Embryonic facial prominence (tissue), 1 donor: Measurements from ENCODE around the gene TTI1.

ENCODE experiments used
- DNase-seq: peaks from one replicate; pipeline ENCODE4 v3.0.0-alpha.2; 2016; ENCODE audit errors: extremely low spot score

Gene TTI1

GRCh38 chr20:38033330-38034107 lies at the start of gene TTI1, which contains the start of gene RPRD1B:
TSS of gene TTI1 (minus strand) at chr20:38033456. CDS start at chr20:38013816, 19,640 bp downstream.
TSS of gene RPRD1B (plus strand) at chr20:38033746. CDS start at chr20:38033948, 202 bp downstream.
- DNase-seq, result peak; percentile 93

- DNase-seq, result no peak
Measured at GRCh38 chr20:38082894-38083293, 49.6 kb upstream of the TTI1 start.

GRCh38 chr20:38081575-38081974 lies 48.3 kb upstream of the TTI1 start:
- DNase-seq, result no peak

GRCh38 chr20:38079353-38079752 lies 46.1 kb upstream of the TTI1 start:
- DNase-seq, result no peak

- DNase-seq, result no peak
Measured at GRCh38 chr20:38078084-38078483, 44.8 kb upstream of the TTI1 start.

GRCh38 chr20:38076548-38076947 lies 43.3 kb upstream of the TTI1 start:
- DNase-seq, result no peak

GRCh38 chr20:38075161-38075998 lies 42.1 kb upstream of the TTI1 start:
- DNase-seq, result no peak

- DNase-seq, result no peak
Measured at GRCh38 chr20:38073307-38074071, 40.2 kb upstream of the TTI1 start.

- no peak for DNase-seq
Measured at GRCh38 chr20:38072898-38073297, 39.6 kb upstream of the TTI1 start.

GRCh38 chr20:38067717-38068365 lies 34.6 kb upstream of the TTI1 start:
- no peak for DNase-seq

GRCh38 chr20:38066969-38067716 lies 33.9 kb upstream of the TTI1 start:
- no peak for DNase-seq

GRCh38 chr20:38065764-38066375 lies 32.6 kb upstream of the TTI1 start:
- no peak for DNase-seq

GRCh38 chr20:38063911-38064530 lies 30.8 kb upstream of the TTI1 start:
- DNase-seq, result no peak

GRCh38 chr20:38062890-38063289 lies 29.6 kb upstream of the TTI1 start:
- no peak for DNase-seq

GRCh38 chr20:38061109-38061508 lies 27.9 kb upstream of the TTI1 start:
- no peak for DNase-seq

GRCh38 chr20:38060536-38060935 lies 27.3 kb upstream of the TTI1 start:
- no peak for DNase-seq

- no peak for DNase-seq
Measured at GRCh38 chr20:38059832-38060231, 26.6 kb upstream of the TTI1 start.

GRCh38 chr20:38057351-38057972 lies 24.2 kb upstream of the TTI1 start:
- DNase-seq, result no peak

GRCh38 chr20:38055848-38056247 lies 22.6 kb upstream of the TTI1 start:
- DNase-seq, result no peak
